Thyroid gland (tissue), 4 donors: ENCODE measurements around the gene ESCO1. TPM values are rescaled to one million over a fixed set of nuclear protein-coding genes. Genes with fewer than 3 reads are reported as not detected.
"Not testable (repeated sequence)": the region's sequence is repeated elsewhere in the genome, so short reads cannot be mapped to it uniquely, and the experiment has no call there.

ENCODE experiments used
- DNase-seq, 2 donors: peaks; one replicate each; pipeline ENCODE4 v3.0.0-alpha.2; 2019
- H3K27ac ChIP-seq, 3 donors: fragments of 200-600 bp; sonication (generic); 1 replicate in 2 of 3; 2 replicates in 1 of 3; pipeline ENCODE4 v1.5.1; 2016 to 2019; ENCODE audit warnings: mild to moderate bottlenecking in 1 of 3, moderate library complexity in 1 of 3
- H3K27me3 ChIP-seq: fragments of 200-600 bp; sonication (generic); one replicate; pipeline ENCODE4 v1.5.1; 2019
- H3K36me3 ChIP-seq, 2 donors: fragments of 200-600 bp; sonication (generic); one replicate each; pipeline ENCODE4 v1.5.1; 2016 to 2019
- H3K4me1 ChIP-seq, 2 donors: fragments of 200-600 bp; sonication (generic); one replicate each; pipeline ENCODE4 v1.5.1; 2017 to 2019
- H3K4me3 ChIP-seq, 3 donors: fragments of 200-600 bp; sonication (generic); replicated peaks in 1 of 3; 1 replicate in 2 of 3; 2 replicates in 1 of 3; pipeline ENCODE4 v1.5.1; 2016; ENCODE audit warnings: mild to moderate bottlenecking in 1 of 3
- H3K9me3 ChIP-seq: fragments of 200-600 bp; sonication (generic); one replicate; pipeline ENCODE4 v1.5.1; 2017
- POLR2A ChIP-seq, 2 donors: fragments of 450-650 bp; IDR thresholded peaks; one replicate each; pipeline ENCODE4 v1.6.1; 2017; ENCODE audit warnings: antibody characterized with exemption in 2 of 2, mild to moderate bottlenecking in 2 of 2, moderate library complexity in 1 of 2
- WGBS, 2 donors: methylation state at CpG; one replicate each; pipeline ENCODE4 v1.1.5; 2017; 5-methylcytosine and 5-hydroxymethylcytosine counted together
- intact Hi-C: fragments of 100-400 bp; cut with DNase I; formaldehyde crosslinking; loops from one replicate; pipeline ENCODE4 v1.15.1; 2023
- total RNA-seq, 4 donors: library from RNA; depleted of rRNA; stranded (reverse); fragments of >200 nt; gene quantifications; one replicate each; pipeline ENCODE4 v1.2.3, GENCODE V29; 2016
- TF ChIP-seq, protein P1 (sequence below), 6 experiments: fragments of 200-600 bp in 3 of 6; fragments of 450-650 bp in 3 of 6; sonication (generic) in 3 of 6; IDR thresholded peaks; one replicate each; pipeline ENCODE4 v1.5.1; 2016 to 2019; ENCODE audit warnings: antibody characterized with exemption in 6 of 6, mild to moderate bottlenecking in 2 of 6, inconsistent platforms in 1 of 6, moderate library complexity in 1 of 6

ESCO1 gene
- total RNA-seq, 4 donors from 2014 or later: 24.6 to 38.3 (median 31.3) TPM

DNA sequence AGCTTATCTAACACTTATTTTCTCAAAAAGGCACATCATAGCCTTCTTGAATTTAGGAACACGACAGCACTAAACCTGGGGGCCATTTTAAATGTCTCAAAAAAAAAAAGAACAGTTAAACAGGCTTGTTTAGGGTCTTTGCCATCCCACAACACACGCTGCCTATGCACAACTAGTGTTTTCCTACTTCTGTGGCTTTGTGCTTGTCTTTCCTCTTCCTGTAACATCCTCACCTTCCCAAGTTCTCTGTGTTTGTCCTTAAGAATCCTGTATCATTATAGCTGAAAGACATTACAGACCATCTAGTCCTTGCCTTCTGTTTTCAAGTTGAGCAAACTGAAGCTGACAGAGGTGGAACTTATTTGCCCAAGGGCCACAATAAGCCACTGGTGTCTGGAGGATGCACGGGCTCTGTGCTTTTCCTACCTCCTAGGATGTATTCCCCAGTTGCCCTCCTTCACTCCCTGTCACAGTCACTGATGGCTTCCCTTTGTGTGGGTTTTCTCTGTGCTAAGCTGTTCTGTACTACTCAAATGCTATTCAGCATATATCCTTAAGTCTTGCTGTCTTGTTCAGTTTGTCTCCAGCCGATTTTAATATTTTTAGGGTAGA lies 34.2 kb upstream of the ESCO1 start:
- no peaks in the 10 kb centered on the region for H3K4me1 ChIP-seq
- intact Hi-C loops: no loop called here
- WGBS, 2 donors: 92 to 93% methylated on average over 4 of the region's 4 CpGs
- TF ChIP-seq POLR2A (IDR thresholded peaks at IDR 0.05): no peak
- TF ChIP-seq, protein P1, sequence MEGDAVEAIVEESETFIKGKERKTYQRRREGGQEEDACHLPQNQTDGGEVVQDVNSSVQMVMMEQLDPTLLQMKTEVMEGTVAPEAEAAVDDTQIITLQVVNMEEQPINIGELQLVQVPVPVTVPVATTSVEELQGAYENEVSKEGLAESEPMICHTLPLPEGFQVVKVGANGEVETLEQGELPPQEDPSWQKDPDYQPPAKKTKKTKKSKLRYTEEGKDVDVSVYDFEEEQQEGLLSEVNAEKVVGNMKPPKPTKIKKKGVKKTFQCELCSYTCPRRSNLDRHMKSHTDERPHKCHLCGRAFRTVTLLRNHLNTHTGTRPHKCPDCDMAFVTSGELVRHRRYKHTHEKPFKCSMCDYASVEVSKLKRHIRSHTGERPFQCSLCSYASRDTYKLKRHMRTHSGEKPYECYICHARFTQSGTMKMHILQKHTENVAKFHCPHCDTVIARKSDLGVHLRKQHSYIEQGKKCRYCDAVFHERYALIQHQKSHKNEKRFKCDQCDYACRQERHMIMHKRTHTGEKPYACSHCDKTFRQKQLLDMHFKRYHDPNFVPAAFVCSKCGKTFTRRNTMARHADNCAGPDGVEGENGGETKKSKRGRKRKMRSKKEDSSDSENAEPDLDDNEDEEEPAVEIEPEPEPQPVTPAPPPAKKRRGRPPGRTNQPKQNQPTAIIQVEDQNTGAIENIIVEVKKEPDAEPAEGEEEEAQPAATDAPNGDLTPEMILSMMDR (IDR thresholded peaks at IDR 0.05): no peak
- H3K36me3 ChIP-seq: peaks cover 4 to 8% of the 10 kb centered on the region in 2 donors
- H3K9me3 ChIP-seq: no peaks in the 10 kb centered on the region
- H3K27me3 ChIP-seq: no peaks in the 10 kb centered on the region
- H3K4me3 ChIP-seq: no peak overlapping the region
- no peak overlapping the region for H3K27ac ChIP-seq
- DNase-seq: no peak

DNA sequence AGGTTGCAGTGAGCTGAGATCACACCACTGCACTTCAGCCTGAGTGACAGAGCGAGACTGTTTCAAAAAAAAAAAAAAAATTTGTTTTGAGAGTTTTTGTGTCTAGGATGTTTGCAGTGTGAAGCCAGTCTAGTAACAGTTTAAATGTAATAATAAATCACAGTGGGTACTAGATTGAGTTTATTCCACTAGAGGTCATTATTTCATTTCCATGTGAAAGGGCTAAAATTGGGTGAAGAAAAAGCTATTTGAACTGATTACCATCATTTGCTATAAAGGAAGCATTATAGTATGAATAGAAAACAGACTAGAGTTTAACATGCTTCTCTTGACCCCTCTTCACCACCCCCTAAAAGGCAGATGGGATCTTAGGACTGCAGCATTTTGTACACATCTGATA lies 31.9 kb upstream of the ESCO1 start:
- Histone ChIP-seq H3K27me3 (no peaks in the 10 kb centered on the region), H3K4me3 (no peak overlapping the region), H3K4me1 (no peaks in the 10 kb centered on the region), H3K9me3 (no peaks in the 10 kb centered on the region), H3K27ac (no peak overlapping the region), H3K36me3 (peaks cover 8 to 19% of the 10 kb centered on the region in 2 donors)
- TF ChIP-seq, protein P1 (IDR thresholded peaks at IDR 0.05): peak in 2 of 6 experiments; percentile 18 to 21
- no peak for TF ChIP-seq POLR2A (IDR thresholded peaks at IDR 0.05)
- no peak for DNase-seq
- intact Hi-C loops: no loop called here
- WGBS, 2 donors: 93 to 95% methylated on average over 1 of the region's 1 CpG

DNA sequence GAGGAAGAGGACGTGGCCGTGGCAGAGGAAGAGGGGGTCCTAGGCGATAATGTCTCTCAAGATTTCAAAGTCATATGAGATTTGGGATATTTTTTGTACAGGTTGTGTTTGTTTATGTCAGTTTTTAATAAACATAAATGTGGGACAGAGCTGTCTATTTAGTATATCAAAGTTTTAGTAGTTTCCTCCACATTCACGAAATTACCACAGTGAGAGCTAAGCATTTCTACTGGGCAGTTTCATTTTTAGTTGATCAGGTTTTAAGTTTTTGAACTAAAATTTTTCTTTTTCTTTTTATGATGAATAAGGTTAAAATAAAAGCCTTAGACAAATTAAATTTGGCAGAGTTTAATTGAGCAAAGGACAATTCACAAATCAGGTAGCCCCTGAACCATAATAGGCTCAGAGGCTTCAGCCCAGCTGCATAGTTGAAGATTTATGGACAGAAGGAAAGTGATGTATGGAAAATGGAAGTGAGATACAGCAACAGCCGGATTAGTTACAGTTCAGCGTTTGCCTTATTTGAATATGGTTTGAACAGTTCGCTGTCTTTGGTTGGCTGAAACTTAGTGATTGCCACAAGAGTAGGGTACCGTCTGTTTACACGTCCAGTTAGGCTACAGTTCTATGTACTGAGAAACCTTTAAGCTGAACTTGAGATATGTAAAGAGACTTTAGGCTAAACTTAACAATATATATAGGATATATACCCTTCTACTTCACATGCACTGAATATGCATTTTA lies 28.8 kb upstream of the ESCO1 start:
- Histone ChIP-seq H3K4me1 (no peaks in the 10 kb centered on the region), H3K9me3 (no peaks in the 10 kb centered on the region), H3K4me3 (no peak overlapping the region), H3K27ac (no peak overlapping the region), H3K36me3 (peaks cover 13 to 30% of the 10 kb centered on the region in 2 donors), H3K27me3 (no peaks in the 10 kb centered on the region)
- intact Hi-C loops: no loop called here
- TF ChIP-seq POLR2A (IDR thresholded peaks at IDR 0.05): no peak
- TF ChIP-seq, protein P1 (IDR thresholded peaks at IDR 0.05): no peak
- 85 to 87% methylated on average over 9 of the region's 9 CpGs for WGBS, 2 donors
- no peak for DNase-seq

DNA sequence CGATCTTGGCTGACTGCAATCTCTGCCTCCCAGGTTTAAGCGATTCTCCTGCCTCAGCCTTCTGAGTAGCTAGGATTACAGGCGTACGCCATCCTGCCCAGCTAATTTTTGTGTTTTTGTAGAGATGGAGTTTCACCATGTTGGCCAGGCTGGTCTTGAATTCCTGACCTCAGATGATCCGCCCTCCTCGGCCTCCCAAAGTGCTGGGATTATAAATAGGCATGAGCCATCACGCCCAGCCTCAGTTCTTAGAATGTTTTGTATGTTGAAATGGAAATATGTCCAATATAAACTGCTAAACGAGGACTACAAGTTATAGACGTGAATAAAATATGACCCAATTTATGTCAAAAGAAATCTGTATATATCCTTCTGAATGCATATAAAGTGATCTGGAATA lies 21.1 kb upstream of the ESCO1 start:
- H3K9me3 ChIP-seq, H3K4me1 ChIP-seq, H3K4me3 ChIP-seq, H3K27me3 ChIP-seq, intact Hi-C loops, H3K27ac ChIP-seq, DNase-seq: not testable (repeated sequence)
- peaks cover 18 to 22% of the 10 kb centered on the region in 2 donors for H3K36me3 ChIP-seq
- 96 to 97% methylated on average over 9 of the region's 9 CpGs for WGBS, 2 donors

DNA sequence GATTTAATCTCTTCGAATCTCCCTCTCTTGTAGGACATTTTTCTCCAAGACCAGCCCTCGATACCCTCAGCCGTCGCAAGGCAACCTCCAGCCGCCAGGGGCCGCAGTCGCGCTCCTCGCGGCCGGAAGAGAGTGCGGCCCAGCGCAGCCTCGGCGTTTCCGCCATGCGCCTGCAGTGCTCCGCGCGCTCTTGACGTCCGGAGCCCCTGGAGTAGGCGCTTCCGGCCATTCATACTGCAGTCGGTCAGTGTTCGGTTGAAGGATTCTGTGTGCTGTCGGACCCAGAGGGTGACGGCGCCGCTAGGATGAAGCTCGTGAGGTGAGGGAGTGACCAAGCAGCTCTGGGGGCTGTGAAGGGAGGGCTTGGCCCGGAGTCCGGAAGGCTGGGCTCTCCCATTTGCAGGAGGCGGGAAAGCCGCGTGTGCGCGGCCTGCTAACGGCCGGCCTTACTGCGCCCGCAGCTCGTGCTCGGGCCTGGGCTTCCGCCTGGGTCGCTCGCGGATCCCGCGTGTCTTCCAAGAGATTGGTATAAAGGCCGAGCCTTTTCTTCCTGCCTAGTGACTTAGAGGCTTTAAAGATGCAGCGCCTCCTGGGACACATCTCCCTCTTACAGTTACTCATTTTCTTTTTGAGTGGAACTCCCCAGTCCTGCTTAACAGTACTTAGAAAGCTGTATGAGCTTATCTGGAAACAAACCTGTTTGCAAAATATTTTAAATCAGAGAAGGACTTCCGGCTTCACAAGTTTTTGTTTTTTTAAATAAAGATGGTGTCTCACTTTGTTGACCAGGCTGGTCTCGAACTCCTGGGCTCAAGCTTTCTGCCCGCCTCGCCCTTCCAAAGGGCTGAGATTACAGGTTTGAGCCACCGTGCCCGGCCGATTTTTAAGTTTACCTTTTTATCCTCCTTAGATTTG lies 11.9 kb upstream of the ESCO1 start, which contains the start of gene SNRPD1:
Gene SNRPD1 (plus strand): TSS at position 190 of the 915 bp plus-strand sequence. CDS start 116 bp downstream, at position 306.
- intact Hi-C loops: loop anchor here (5.0 kb wide), 1 partner anchor 90 kb away; the partner anchor contains the start of gene ABHD3
- Histone ChIP-seq H3K27ac (peak within 1 kb of the TSS in 2 of 3 donors; percentile 60 to 73), H3K9me3 (no peaks in the 10 kb centered on the region), H3K27me3 (no peaks in the 10 kb centered on the region), H3K4me1 (peaks cover 8 to 12% of the 10 kb centered on the region in 2 donors), H3K4me3 (peak within 1 kb of the TSS; percentile 20 to 62 (median 54)), H3K36me3 (no peaks in the 10 kb centered on the region)
- WGBS, 2 donors: 1% methylated on average over 35 to 50 of the region's 59 CpGs
- peak in 1 of 2 donors; percentile 51 for TF ChIP-seq POLR2A (IDR thresholded peaks at IDR 0.05)
- TF ChIP-seq, protein P1 (IDR thresholded peaks at IDR 0.05): peak; percentile 84 to 98 (median 94)
- peak; percentile 86 to 88 for DNase-seq

DNA sequence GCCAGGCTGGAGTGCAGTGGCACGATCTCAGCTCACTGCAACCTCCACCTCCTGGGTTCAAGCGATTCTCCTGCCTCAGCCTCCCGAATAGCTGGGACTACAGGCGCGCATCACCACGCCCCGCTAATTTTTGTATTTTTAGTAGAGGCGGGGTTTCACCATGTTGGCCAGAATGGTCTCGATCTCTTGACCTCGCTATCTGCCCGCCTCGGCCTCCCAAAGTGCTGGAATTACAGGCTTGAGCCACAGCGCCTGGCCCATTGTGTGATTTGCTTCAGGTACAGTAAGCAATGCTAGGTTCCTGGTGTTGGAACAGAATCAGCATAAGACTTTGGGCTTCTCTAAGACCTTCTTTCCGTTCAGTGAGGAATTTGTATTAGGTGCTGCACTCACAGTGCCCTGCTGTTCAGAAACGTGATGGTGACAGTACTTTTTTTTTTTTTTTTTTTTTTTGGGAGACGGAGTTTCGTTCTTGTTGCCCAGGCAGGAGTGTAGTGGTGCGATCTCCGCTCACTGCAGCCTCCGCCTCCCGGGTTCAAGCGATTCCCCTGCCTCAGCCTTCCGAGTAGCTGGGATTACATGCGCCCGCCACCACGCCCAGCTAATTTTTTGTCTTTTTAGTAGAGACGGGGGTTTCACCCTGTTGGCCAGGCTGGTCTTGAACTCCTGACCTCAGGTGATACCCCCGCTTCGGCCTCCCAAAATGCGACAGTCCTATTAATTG lies 11.1 kb upstream of the ESCO1 start:
- intact Hi-C loops: loop anchor here (5.0 kb wide), 1 partner anchor 91 kb away; the partner anchor contains the start of gene ABHD3
- WGBS, 2 donors: 54 to 63% methylated on average over 30 of the region's 30 CpGs
- peak overlapping the region in 1 of 3 donors; percentile 62 for H3K4me3 ChIP-seq

More for the DNA sequence above, 11.1 kb upstream of the ESCO1 start:
- DNase-seq, H3K9me3 ChIP-seq, H3K27me3 ChIP-seq, H3K36me3 ChIP-seq: not testable (repeated sequence)
- Histone ChIP-seq H3K27ac (peak overlapping the region in 2 of 3 donors; percentile 60 to 73), H3K4me1 (peaks cover 8 to 12% of the 10 kb centered on the region in 2 donors)
